Stromal cell of bone marrow (primary cell): ENCODE results near the gene BCKDHA.
"Not testable (repeated sequence)": the region's sequence is repeated elsewhere in the genome, so short reads cannot be mapped to it uniquely, and the experiment has no call there.

Experiments
- DNase-seq: peaks from one replicate; pipeline ENCODE4 v3.0.0-alpha.2; 2012; ENCODE audit warnings: low read depth

BCKDHA gene

GRCh38 chr19:41426116-41426841 is 28.7 kb downstream of the BCKDHA start:
- no peak for DNase-seq

DNA sequence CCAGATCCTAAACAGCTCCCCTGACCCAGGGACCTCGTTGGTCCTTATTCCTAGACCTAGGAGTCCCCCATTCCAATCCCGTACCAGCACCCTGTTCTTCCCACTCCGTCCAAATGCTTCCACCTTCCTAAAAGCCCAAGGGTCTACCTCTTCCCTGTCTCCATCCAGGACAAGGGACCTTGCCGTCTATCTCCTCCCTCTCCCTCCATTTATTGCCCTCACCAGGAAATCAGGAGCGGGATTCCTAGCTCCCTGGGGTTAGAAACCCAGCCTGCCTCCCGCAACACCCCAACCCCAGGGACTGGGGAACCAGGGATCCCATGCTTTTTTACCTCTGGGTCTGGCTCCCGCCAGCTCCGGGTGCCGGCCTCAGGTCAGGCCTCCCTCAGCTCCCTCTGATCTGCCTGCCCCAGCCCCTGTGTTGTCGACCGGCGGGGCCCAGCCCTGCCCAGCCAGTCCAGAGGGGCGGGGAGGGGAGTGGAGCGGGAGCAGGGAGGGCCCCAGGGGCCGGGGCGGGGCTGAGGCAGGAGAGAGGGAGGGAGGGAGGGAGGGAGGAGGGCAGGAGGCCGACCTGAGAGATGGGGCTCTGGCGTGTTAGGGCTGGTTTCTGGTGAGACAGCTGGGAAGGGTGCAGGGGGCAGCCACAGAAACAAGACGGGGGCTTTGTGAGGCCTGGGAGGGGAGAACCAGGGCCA is 29.5 kb downstream of the BCKDHA start, which contains the start of gene B3GNT8:
B3GNT8 (minus strand) TSS at position 423 of the 695 bp plus-strand sequence. CDS start 596 bp downstream, outside the sequence.
- peak; percentile 40 for DNase-seq

GRCh38 chr19:41427647-41428480 is 30.2 kb downstream of the BCKDHA start:
- no peak for DNase-seq

DNA sequence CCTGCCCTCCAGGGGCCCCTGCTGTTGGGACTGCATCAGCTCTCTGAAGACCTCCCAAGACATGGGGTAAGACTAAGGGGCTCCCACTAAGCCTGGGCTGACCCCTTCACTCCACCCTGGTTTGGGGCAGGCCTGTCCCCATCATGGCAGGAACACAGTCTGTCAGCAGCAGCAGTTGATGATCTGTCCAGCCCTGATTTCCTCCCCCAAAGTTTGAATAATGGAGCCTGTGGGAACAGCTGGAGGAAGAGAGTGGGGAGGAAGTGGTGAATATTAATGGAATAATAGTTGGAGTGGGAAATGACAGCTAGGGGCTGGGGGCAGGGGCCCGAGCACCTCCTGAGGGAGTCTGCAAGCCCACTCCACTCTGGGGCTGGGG is 30.9 kb downstream of the BCKDHA start:
- DNase-seq, result no peak

DNA sequence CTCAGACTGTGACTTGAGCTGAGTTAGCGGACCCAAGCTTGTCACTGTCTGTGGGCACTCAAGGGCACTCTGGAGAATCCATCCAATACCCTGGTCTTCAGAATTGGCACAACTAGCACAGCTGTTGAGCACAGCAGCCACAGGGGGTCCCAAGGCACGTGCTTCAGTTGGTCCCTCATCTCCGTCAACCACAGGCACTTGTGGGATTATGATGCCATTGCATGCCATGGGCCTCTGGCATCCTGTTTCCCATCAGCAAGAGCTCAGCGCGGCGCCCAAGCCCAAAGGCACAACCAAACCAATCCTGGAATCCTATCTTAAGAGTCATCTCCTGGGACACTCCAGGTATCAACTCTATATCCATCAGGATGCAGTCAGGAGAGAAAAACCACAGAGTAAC is 33.3 kb downstream of the BCKDHA start:
- no peak for DNase-seq

DNA sequence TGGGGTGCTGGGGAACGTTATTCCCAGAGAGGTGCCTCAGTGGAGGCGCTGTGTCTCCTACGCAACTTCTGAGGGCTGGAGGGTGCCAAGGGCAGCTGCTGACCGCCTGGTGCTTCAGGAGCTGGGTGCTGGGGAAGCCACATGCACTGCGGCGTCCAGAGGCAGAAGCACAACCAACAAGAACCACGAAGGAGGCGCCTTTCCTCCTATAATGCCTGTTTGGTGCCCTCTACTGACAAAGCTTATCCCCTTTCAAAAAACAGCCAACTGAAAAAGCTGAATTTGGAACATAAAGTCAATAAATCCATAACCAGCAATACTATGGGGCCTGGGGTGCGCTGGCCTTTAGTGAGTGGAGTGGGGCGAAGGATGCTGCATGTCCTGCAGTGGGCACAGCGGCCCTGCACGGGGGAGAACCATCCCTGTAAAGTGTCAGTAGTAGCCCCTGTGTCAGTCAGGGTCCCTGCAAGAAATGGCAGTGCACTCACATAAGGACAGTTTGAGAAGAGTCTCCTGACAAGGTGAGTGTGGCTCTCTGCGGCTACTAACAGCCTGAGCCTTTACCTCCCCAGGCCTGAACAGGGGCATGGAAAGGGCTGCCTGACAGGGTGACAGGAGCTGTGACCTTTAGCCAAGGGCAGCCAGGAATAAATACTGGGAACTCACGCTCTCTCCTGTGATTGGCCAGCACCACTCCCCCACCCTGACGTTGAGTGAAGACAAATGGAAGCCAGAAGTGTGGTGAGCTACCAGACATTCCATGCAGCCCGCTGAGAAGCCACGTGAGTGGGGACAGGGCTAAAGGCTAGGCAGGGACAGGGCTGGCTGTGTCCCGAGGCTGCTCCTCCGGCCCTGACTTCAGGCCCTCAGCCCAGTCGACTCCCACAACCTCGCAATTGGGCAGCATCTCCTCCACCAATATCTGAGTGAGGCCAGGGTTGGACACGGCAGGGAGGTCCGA is 34.1 kb downstream of the BCKDHA start:
- DNase-seq, result no peak

DNA sequence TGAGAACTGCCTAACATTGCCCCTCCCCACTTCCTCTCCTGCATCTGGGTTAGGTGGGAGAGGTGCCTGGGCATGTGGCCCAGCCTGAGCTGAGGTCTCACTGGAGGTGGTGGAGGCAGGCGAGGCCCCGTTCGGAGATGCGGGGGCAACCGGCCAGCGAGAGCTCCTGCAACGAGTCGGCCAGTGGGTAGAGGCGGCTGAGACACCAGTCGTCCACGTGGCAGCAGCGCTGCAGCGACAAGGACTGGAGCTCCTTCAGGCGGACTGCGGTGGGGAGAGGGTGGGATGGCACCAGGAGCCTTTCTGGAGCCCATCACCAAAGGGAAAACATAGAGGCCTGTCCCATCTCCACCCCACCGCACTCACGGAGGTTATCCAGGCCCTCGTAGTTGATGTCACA is 35.6 kb downstream of the BCKDHA start:
- DNase-seq, result no peak

DNA sequence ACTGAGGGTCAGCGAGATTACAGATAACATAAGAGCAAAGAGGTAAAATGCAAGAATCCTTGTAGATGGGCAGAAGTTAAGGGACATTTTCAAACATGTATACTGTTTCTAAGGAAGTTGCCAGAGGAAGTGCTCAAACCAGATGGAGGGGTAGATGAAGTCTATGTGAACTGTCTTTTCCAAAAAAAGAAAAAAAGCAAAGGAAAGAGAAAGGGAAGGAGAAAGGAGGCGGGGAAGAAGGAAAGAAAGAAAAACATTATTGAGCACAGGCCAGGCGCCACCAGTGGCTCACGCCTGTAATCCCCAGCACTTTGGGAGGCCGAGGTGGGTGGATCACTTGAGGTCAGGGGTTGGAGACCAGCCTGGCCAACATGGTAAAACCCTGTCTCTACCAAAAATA is 36.8 kb downstream of the BCKDHA start:
- DNase-seq, result no peak

DNA sequence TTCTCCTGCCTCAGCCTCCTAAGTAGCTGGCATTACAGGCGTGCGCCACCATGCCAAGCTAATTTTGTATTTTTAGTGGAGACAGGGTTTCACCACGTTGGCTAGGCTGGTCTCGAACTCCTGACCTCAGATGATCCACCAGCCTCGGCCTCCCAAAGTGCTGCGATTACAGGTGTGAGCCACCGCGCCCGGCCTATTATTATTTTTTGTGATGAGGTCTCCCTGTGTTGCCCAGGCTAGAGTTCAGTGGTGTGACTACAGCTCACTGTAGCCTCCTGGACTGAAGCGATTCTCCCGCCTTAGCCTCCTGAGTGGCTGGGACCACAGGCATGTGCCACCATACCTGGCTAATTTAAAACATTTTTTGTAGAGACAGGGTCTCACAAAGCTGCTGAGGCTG is 37.8 kb downstream of the BCKDHA start:
- not testable (repeated sequence) for DNase-seq

GRCh38 chr19:41435936-41436673 is 38.5 kb downstream of the BCKDHA start:
- no peak for DNase-seq

- no peak for DNase-seq
Observed at GRCh38 chr19:41436674-41436951, 39.0 kb downstream of the BCKDHA start.

- DNase-seq, result no peak
Observed at GRCh38 chr19:41437944-41438574, 40.4 kb downstream of the BCKDHA start.

DNA sequence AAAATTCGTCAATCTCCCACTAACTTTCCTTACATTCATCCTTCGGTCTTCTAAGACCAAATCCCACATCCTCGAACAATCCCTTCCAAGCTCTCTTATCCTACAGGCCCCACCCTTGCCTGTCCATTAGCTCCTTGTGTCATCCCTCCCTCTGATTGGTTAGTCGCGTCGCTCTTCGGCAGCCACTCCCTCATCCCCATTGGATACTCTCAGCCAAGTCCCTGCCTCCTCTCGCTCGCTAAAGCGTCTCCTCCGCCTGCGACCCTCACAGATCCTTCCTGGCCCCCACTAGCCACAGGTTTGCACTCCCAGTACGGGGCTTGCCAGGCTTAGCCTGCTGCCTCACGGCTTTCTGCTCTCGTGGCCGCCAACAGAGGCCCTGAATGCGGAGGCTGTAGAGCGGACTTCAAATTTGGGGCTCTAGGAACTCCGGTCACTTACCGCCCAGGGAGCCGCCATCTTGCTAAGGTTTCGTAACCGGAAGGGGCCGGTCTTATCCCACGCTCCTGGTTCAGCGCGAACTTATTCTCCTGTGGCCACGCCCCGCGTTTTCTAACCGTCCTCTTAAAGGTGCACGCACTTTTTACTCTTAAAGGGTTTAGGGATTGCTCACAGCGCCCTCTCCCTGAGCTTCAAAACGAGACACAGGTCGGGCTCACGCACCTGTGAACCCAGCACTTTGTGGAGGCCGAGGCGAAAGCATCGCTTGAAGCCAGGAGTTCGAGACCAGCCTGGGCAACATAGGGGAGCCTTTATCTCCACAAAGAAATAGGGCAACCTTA is 42.0 kb downstream of the BCKDHA start, which contains the start of gene DMAC2:
DMAC2 (minus strand) TSS at position 472 of the 782 bp plus-strand sequence; CDS start at position 459, 13 bp downstream.
- DNase-seq, result peak; percentile 97

- no peak for DNase-seq
Observed at GRCh38 chr19:41441321-41441945, 43.8 kb downstream of the BCKDHA start.

- no peak for DNase-seq
Observed at GRCh38 chr19:41442473-41443355, 45.1 kb downstream of the BCKDHA start, which contains the start of gene ERICH4. TSS of gene ERICH4 (plus strand) at chr19:41443156. CDS start at chr19:41443170, 14 bp downstream.

GRCh38 chr19:41443813-41444455 is 46.3 kb downstream of the BCKDHA start:
- DNase-seq, result no peak

DNA sequence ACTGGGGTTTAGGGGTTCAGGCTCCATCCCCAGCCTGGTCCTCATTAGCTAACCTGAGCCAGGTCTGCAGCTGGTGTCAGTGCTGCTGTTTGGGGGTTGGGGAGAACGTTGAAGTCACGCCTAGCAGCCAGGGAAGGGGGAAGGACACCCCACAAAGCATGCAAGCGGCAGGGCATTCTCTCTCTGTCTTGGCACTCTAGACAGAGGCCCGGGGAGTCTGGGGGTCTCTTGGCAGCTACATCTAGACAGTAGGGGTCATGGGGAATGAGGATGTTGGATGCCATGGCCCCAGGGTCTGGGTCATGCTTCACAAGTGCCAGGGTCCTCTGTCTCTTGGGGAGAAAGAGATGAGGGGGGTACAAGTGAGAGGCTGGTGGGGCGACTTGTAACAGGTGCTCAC is 48.0 kb downstream of the BCKDHA start:
- DNase-seq, result no peak
